MM.1S (cell line): ENCODE results near the gene ANKMY1.
"Not testable (repeated sequence)": the region's sequence is repeated elsewhere in the genome, so short reads cannot be mapped to it uniquely, and the experiment has no call there.

Source experiments
- DNase-seq: peaks from one replicate; pipeline ENCODE4 v3.0.0-alpha.2; 2015
- H2AFZ ChIP-seq: fragments of 300-600 bp; sonication (generic); 2 replicates; pipeline ENCODE4 v1.6.0; 2016; ENCODE audit warnings: antibody characterized with exemption, low read length
- H3F3A ChIP-seq: fragments of 300-600 bp; sonication (generic); 2 replicates; pipeline ENCODE4 v1.6.1; 2016; ENCODE audit warnings: mild to moderate bottlenecking, antibody characterized with exemption, low read length, moderate library complexity, mixed read lengths; ENCODE audit not compliant: insufficient read depth
- H3K27ac ChIP-seq: fragments of 300-600 bp; sonication (generic); 2 replicates; pipeline ENCODE4 v1.5.1; 2016; ENCODE audit warnings: mild to moderate bottlenecking, low read length
- H3K27me3 ChIP-seq: fragments of 300-600 bp; sonication (generic); replicated peaks from 2 replicates; pipeline ENCODE4 v1.6.0; 2016; ENCODE audit warnings: low read length; ENCODE audit not compliant: insufficient read depth
- H3K36me3 ChIP-seq: fragments of 300-600 bp; sonication (generic); replicated peaks from 2 replicates; pipeline ENCODE4 v1.6.1; 2016; ENCODE audit warnings: mild to moderate bottlenecking, low read length, mixed read lengths; ENCODE audit not compliant: insufficient read depth
- H3K4me1 ChIP-seq: fragments of 300-600 bp; sonication (generic); 2 replicates; pipeline ENCODE4 v1.6.1; 2016; ENCODE audit warnings: low read length, mixed read lengths
- H3K4me2 ChIP-seq: fragments of 300-600 bp; sonication (generic); 2 replicates; pipeline ENCODE4 v1.6.0; 2016; ENCODE audit warnings: low read depth, low read length
- H3K4me3 ChIP-seq: fragments of 300-600 bp; sonication (generic); 2 replicates; pipeline ENCODE4 v1.5.1; 2016; ENCODE audit warnings: low read length, mixed read lengths
- H3K79me2 ChIP-seq: fragments of 300-600 bp; sonication (generic); 2 replicates; pipeline ENCODE4 v1.6.1; 2016; ENCODE audit warnings: mixed run types, low read length, mixed read lengths
- H3K9ac ChIP-seq: fragments of 300-600 bp; sonication (generic); 2 replicates; pipeline ENCODE4 v1.6.1; 2016; ENCODE audit warnings: low read length, mixed read lengths
- H3K9me2 ChIP-seq: fragments of 300-600 bp; sonication (generic); replicated peaks from 2 replicates; pipeline ENCODE4 v1.6.1; 2016; ENCODE audit warnings: mild to moderate bottlenecking, low read length, mixed read lengths; ENCODE audit not compliant: insufficient read depth
- H3K9me3 ChIP-seq: fragments of 300-600 bp; sonication (generic); replicated peaks from 2 replicates; pipeline ENCODE4 v1.6.1; 2016; ENCODE audit warnings: mild to moderate bottlenecking, low read length, mixed read lengths; ENCODE audit not compliant: insufficient read depth
- H4K20me1 ChIP-seq: fragments of 300-600 bp; sonication (generic); 2 replicates; pipeline ENCODE4 v1.6.1; 2016; ENCODE audit warnings: mild to moderate bottlenecking, low read length, moderate library complexity, mixed read lengths; ENCODE audit not compliant: insufficient read depth
- CTCF ChIP-seq: fragments of 300-600 bp; sonication (generic); IDR thresholded peaks from 2 replicates; pipeline ENCODE4 v1.5.1; 2016; ENCODE audit warnings: antibody characterized with exemption, low read length, mixed read lengths
- EZH2 ChIP-seq: fragments of 300-600 bp; sonication (generic); optimal IDR thresholded peaks from 2 replicates; pipeline ENCODE3; 2017; ENCODE audit warnings: low read depth, mild to moderate bottlenecking, antibody characterized with exemption, low read length, mixed read lengths
- EZH2phosphoT487 ChIP-seq: fragments of 300-600 bp; sonication (generic); IDR thresholded peaks from 2 replicates; pipeline ENCODE4 v1.6.1; 2018; ENCODE audit warnings: antibody characterized with exemption, low read length

ANKMY1 gene

DNA sequence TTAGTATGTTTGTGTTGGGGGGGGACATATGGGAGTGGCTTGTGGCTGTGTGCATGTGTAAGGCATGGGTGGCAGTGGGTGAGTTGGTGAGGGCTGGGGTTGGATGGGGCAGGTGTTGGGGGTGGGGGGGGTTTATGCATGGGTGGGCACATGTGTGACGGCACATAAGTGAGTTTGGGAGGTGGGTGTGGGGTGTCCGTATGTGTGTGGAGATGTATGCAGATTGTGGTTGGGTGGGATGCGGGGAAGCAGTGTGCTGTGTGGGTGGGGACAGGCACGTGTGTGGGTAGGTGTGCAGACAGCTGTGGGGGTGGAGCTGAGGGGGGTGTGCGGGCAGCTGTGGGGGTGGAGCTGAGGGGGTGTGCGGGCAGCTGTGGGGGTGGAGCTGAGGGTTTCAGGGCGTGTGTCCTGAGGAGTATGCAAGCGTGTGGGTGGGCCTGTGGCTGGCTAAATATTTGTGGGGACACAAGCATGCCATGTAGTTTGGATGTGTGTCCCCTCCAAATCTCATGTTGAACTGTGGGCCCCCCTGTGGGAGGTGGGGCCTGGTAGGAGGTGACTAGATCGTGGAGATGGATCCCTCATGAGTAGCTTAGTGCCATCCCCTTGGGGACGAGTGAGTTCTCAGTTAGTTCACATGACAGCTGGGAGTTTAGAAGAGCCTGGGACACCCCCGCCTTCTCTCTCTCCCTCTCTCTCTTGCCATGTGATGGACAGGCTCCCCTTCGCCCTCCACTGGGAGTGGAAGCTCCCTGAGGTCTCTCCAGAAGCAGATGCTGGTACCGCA lies 59.4 kb downstream of the ANKMY1 start:
- no peak overlapping the region for H3K4me3 ChIP-seq
- no peak for TF ChIP-seq EZH2phosphoT487
- TF ChIP-seq EZH2: no peak
- TF ChIP-seq CTCF: no peak
- no peaks in the 10 kb centered on the region for H3K4me1 ChIP-seq
- H3K9me3 ChIP-seq: no peaks in the 10 kb centered on the region
- no peaks in the 10 kb centered on the region; the same call in 1 of the 2 replicates for H3K36me3 ChIP-seq
- no peaks in the 10 kb centered on the region for H3F3A ChIP-seq
- no peak overlapping the region for H3K4me2 ChIP-seq
- no peaks in the 10 kb centered on the region for H3K9me2 ChIP-seq
- no peaks in the 10 kb centered on the region for H3K27me3 ChIP-seq
- no peak overlapping the region for H3K27ac ChIP-seq
- no peak overlapping the region for H3K9ac ChIP-seq
- no peaks in the 10 kb centered on the region for H3K79me2 ChIP-seq
- no peak for DNase-seq
- H4K20me1 ChIP-seq: no peaks in the 10 kb centered on the region
- no peak overlapping the region for H2AFZ ChIP-seq

- not testable (repeated sequence) for H3K79me2 ChIP-seq, H3K36me3 ChIP-seq, H4K20me1 ChIP-seq, H3K4me1 ChIP-seq, H3K9me2 ChIP-seq, H3K27ac ChIP-seq, H3K4me3 ChIP-seq, H3F3A ChIP-seq, H3K27me3 ChIP-seq, H3K9ac ChIP-seq, H3K4me2 ChIP-seq, H3K9me3 ChIP-seq, H2AFZ ChIP-seq, DNase-seq
Measured at GRCh38 chr2:240497082-240497481, 60.7 kb downstream of the ANKMY1 start.

GRCh38 chr2:240494942-240495341 lies 62.8 kb downstream of the ANKMY1 start:
- not testable (repeated sequence) for H3K9me2 ChIP-seq, DNase-seq

GRCh38 chr2:240494194-240494793 lies 63.5 kb downstream of the ANKMY1 start:
- Histone ChIP-seq H4K20me1 (no peaks in the 10 kb centered on the region), H2AFZ (no peak overlapping the region), H3K4me2 (no peak overlapping the region), H3K79me2 (no peaks in the 10 kb centered on the region), H3K36me3 (no peaks in the 10 kb centered on the region; the same call in 1 of the 2 replicates), H3K4me3 (no peak overlapping the region), H3F3A (no peaks in the 10 kb centered on the region), H3K27ac (no peak overlapping the region), H3K9ac (no peak overlapping the region), H3K4me1 (no peaks in the 10 kb centered on the region), H3K9me3 (no peaks in the 10 kb centered on the region; the same call in 1 of the 2 replicates), H3K9me2 (no peaks in the 10 kb centered on the region), H3K27me3 (no peaks in the 10 kb centered on the region)
- no peak for TF ChIP-seq CTCF
- no peak for TF ChIP-seq EZH2
- no peak for TF ChIP-seq EZH2phosphoT487
- DNase-seq: no peak

More at GRCh38 chr2:240494942-240495341, 62.8 kb downstream of the ANKMY1 start:
- not testable (repeated sequence) for H3K4me1 ChIP-seq, H3K79me2 ChIP-seq, H3K9ac ChIP-seq, H3K27me3 ChIP-seq, H3K36me3 ChIP-seq, H3K9me3 ChIP-seq, H2AFZ ChIP-seq, H3K27ac ChIP-seq, H4K20me1 ChIP-seq, H3K4me3 ChIP-seq, H3K4me2 ChIP-seq, H3F3A ChIP-seq
